Measurements from ENCODE around the gene CHST12. TPM values are rescaled to one million over a fixed set of nuclear protein-coding genes. Genes with fewer than 3 reads are reported as not detected.
"Not testable (repeated sequence)": the region's sequence is repeated elsewhere in the genome, so short reads cannot be mapped to it uniquely, and the experiment has no call there.

Gene CHST12
- total RNA-seq, 1 donor from 2014 or later = 29.2 TPM

DNA sequence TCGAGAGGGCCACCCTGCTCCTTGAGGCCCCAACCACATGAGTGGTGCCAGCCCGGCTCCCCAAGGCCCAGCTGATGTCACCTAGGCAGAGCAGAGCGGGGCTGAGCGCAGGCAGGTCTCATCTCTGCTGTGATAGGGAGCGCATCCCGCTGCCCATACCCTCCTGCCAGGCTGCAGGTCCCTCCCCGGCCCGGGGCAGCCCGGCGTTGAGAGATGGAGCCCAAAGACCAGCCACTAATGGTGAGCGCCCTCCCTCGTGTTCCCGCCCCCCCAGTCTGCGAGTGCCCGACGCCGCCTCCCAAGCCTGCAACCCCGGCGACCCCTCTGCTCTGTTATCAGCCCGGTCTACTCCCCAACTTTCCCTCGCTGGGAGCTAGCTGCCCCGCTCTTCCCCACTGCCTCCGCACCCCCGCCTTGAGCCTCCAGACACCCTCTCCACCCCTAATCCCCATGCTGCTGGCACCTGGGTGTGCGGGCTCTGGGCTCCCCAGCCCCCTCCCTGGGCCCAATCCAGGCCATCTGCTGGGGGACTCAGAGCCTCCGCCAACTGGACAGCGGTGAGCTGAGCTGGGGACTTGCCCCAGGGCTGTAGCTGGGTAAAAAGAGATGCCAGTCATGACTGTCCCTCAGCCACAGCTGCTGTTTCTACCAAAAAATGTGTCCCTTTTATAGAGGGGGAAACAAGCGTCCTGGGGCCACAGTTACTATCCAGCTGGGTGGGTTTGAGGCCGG, 19.7 kb upstream of the CHST12 start:
- no peak for DNase-seq
- Histone ChIP-seq H3K9me3 (no peaks in the 10 kb centered on the region), H3K4me1 (peaks cover 4% of the 10 kb centered on the region), H3K4me3 (no peak overlapping the region), H3K27me3 (ENCODE audit: low read depth) (no peaks in the 10 kb centered on the region), H3K36me3 (peaks cover 42% of the 10 kb centered on the region), H3K27ac (no peak overlapping the region)
- intact Hi-C loops (cut with DNase I) = no loop called here
- TF ChIP-seq, protein P1, sequence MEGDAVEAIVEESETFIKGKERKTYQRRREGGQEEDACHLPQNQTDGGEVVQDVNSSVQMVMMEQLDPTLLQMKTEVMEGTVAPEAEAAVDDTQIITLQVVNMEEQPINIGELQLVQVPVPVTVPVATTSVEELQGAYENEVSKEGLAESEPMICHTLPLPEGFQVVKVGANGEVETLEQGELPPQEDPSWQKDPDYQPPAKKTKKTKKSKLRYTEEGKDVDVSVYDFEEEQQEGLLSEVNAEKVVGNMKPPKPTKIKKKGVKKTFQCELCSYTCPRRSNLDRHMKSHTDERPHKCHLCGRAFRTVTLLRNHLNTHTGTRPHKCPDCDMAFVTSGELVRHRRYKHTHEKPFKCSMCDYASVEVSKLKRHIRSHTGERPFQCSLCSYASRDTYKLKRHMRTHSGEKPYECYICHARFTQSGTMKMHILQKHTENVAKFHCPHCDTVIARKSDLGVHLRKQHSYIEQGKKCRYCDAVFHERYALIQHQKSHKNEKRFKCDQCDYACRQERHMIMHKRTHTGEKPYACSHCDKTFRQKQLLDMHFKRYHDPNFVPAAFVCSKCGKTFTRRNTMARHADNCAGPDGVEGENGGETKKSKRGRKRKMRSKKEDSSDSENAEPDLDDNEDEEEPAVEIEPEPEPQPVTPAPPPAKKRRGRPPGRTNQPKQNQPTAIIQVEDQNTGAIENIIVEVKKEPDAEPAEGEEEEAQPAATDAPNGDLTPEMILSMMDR (IDR thresholded peaks at IDR 0.05) = no peak
- no peak for ATAC-seq

GRCh38 chr7:2384354-2385243, 18.8 kb upstream of the CHST12 start:
- Histone ChIP-seq H3K4me1 (peaks cover 4% of the 10 kb centered on the region), H3K9me3 (no peaks in the 10 kb centered on the region), H3K27ac (no peak overlapping the region), H3K4me3 (no peak overlapping the region), H3K27me3 (ENCODE audit: low read depth) (no peaks in the 10 kb centered on the region), H3K36me3 (peaks cover 33% of the 10 kb centered on the region)
- TF ChIP-seq, protein P1 (IDR thresholded peaks at IDR 0.05) = no peak
- DNase-seq (no peak), ATAC-seq (peak in 1 of 2 donors; percentile 7)
- intact Hi-C loops (cut with DNase I) = no loop called here

- H3K4me3 ChIP-seq; H3K9me3 ChIP-seq; ATAC-seq; intact Hi-C loops (cut with DNase I); DNase-seq; H3K27ac ChIP-seq; H3K27me3 ChIP-seq (ENCODE audit: low read depth): not testable (repeated sequence)
- peaks cover 11% of the 10 kb centered on the region for H3K4me1 ChIP-seq
- peaks cover 18% of the 10 kb centered on the region for H3K36me3 ChIP-seq
Observed at GRCh38 chr7:2386122-2386521, 17.3 kb upstream of the CHST12 start.

- TF ChIP-seq, protein P1 (IDR thresholded peaks at IDR 0.05) = no peak
- Histone ChIP-seq H3K9me3 (no peaks in the 10 kb centered on the region), H3K4me1 (peaks cover 11% of the 10 kb centered on the region), H3K36me3 (peaks cover 8% of the 10 kb centered on the region), H3K27me3 (ENCODE audit: low read depth) (no peaks in the 10 kb centered on the region), H3K27ac (no peak overlapping the region), H3K4me3 (no peak overlapping the region)
- intact Hi-C loops (cut with DNase I) = no loop called here
- DNase-seq (no peak), ATAC-seq (no peak)
Observed at GRCh38 chr7:2386964-2387669, 16.3 kb upstream of the CHST12 start.

DNA sequence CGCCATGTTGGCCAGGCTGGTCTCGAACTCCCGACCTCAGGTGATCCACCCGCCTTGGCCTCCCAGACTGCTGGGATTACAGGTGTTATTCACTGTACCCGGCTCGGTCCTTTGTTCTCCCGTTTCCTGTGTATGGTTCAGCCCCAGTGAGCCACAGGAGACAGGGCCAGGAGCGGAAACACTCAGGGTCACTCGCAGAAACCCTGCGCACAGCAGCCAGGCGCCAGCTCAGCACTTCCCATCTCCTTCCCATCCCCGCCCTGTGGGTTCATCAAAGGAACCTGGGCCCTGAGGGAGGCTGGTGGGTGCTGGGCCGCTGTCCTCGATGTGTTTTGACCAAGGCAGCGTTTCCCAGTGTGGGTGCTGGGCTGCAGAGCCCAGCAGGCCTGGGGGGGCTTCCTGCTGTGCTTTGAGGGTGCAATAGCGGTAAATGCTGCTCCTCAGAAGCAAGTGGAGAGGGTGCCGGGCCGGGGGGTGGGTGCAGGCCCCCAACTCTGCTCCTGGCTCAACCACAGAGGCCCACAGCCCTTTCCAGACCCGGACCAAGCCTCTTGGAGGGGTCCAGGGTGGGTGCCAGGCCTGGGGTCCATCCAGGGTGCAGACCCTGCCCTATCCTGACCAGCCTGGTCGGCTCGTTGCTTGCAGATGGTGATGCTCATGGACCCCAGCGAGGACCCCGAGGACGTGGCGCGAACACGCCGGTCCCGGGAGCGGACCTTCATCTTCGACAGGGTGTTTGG, 15.3 kb upstream of the CHST12 start:
- H3K4me1 ChIP-seq = peaks cover 11% of the 10 kb centered on the region
- peak overlapping the region; percentile 11 for H3K27ac ChIP-seq
- H3K9me3 ChIP-seq = no peaks in the 10 kb centered on the region
- peak; percentile 45 to 59 for ATAC-seq
- no peak for DNase-seq
- no peaks in the 10 kb centered on the region for H3K27me3 ChIP-seq (ENCODE audit: low read depth)
- H3K36me3 ChIP-seq = no peaks in the 10 kb centered on the region
- H3K4me3 ChIP-seq = no peak overlapping the region
- TF ChIP-seq, protein P1 (IDR thresholded peaks at IDR 0.05) = no peak
- intact Hi-C loops (cut with DNase I) = no loop called here
